K562 (cell line): Measurements from ENCODE around the gene SLC4A2. TPM values are rescaled to one million over a fixed set of nuclear protein-coding genes. Genes with fewer than 3 reads are reported as not detected.
A peak's percentile ranks its signal among the peaks of the same experiment; 100 is the strongest.

Source experiments
- ATAC-seq: fragments of 200-7000 bp; cut with Tn5 transposase; 3 replicates; pipeline ENCODE4 v1.9.1; 2020; ENCODE audit warnings: moderate library complexity
- BruUV-seq: library from RNA; stranded (reverse); fragments of 400-500 nt; replicated peaks from 2 replicates; lab custom pipeline; 2021; lab: Mats Ljungman, UMichigan
- CTCF ChIA-PET: fragments of 300-600 bp; formaldehyde crosslinking; extraction: SDS; loops from one replicate; lab custom pipeline; 2021; ENCODE audit warnings: low intra/inter-chr PET ratio; lab: Yijun Ruan, JAX
- POLR2A ChIA-PET: fragments of 300-600, 350-650 bp; sonication (Branson Sonifier 250); formaldehyde crosslinking; extraction: SDS; loops from one replicate; lab custom pipeline; 2021; ENCODE audit warnings: antibody characterized with exemption, inconsistent platforms; lab: Yijun Ruan, JAX
- DNase-seq, 4 experiments: peaks; one replicate each; pipeline versions ENCODE4 v3.0.0 to v3.0.0-alpha.2; 2011 to 2018; ENCODE audit warnings: low spot score in 3 of 4, mixed read lengths in 3 of 4; ENCODE audit errors: extremely low read depth in 1 of 4
- FAIRE-seq: peaks from 2 replicates; lab custom pipeline; 2011; peaks lifted over from hg19 to GRCh38; lab: Jason Lieb, UNC
- H2AFZ ChIP-seq: 2 replicates; pipeline ENCODE4 v1.6.0; 2011; ENCODE audit warnings: low read depth, low read length, control low read depth, inconsistent platforms
- H3K27ac ChIP-seq: fragments of 200-600 bp; 3 replicates; pipeline ENCODE4 v1.8.0; 2011; ENCODE audit warnings: low read depth, mild to moderate bottlenecking, control low read depth, inconsistent platforms, low read length, moderate library complexity, mixed read lengths; ENCODE audit errors: extremely low read depth
- H3K27me3 ChIP-seq, 2 experiments: fragments of 300-600 bp in 1 of 2; 2 replicates in 1 of 2; 3 replicates in 1 of 2; pipeline versions ENCODE4 v1.6.0 to v1.8.0; 2011; ENCODE audit warnings: inconsistent platforms in 2 of 2, low read length in 2 of 2, mild to moderate bottlenecking in 1 of 2, mixed read lengths in 1 of 2, moderate library complexity in 1 of 2; ENCODE audit not compliant: control insufficient read depth in 2 of 2, insufficient read depth in 2 of 2
- H3K36me3 ChIP-seq: fragments of 300-600 bp; 3 replicates; pipeline ENCODE4 v1.8.0; 2011; ENCODE audit warnings: mild to moderate bottlenecking, low read length, inconsistent platforms; ENCODE audit not compliant: control insufficient read depth, insufficient read depth
- H3K4me1 ChIP-seq, 2 experiments: fragments of 200-600 bp in 1 of 2; replicated peaks in 1 of 2; 2 replicates in 1 of 2; 3 replicates in 1 of 2; pipeline versions ENCODE4 v1.5.1 to v1.8.0; 2011; ENCODE audit warnings: inconsistent platforms in 2 of 2, low read length in 2 of 2, mild to moderate bottlenecking in 1 of 2, mixed read lengths in 1 of 2, moderate library complexity in 1 of 2; ENCODE audit not compliant: control insufficient read depth in 2 of 2, insufficient read depth in 2 of 2
- H3K4me2 ChIP-seq: 2 replicates; pipeline ENCODE4 v1.6.1; 2011; ENCODE audit warnings: low read length, control low read depth, inconsistent platforms, mixed read lengths; ENCODE audit not compliant: insufficient read depth
- H3K4me3 ChIP-seq: fragments of 200-600 bp; sonication (generic), shearing (Covaris generic); 2 replicates; pipeline ENCODE4 v1.5.1; 2016; ENCODE audit warnings: control low read depth, inconsistent platforms
- H3K79me2 ChIP-seq: fragments of 200-600 bp; 3 replicates; pipeline ENCODE4 v1.8.0; 2011; ENCODE audit warnings: low read length, inconsistent platforms; ENCODE audit not compliant: control insufficient read depth, insufficient read depth
- H3K9ac ChIP-seq, 2 experiments: 2 replicates each; pipeline versions ENCODE4 v1.6.0 to v1.6.1; 2011; ENCODE audit warnings: low read depth in 2 of 2, low read length in 2 of 2, control low read depth in 1 of 2, inconsistent platforms in 1 of 2, mild to moderate bottlenecking in 1 of 2, mixed read lengths in 1 of 2; ENCODE audit not compliant: insufficient read depth in 1 of 2
- H3K9me1 ChIP-seq: one replicate; pipeline ENCODE4 v1.6.0; 2011; ENCODE audit warnings: inconsistent platforms, mild to moderate bottlenecking, low read length, moderate library complexity; ENCODE audit not compliant: control insufficient read depth, insufficient read depth
- H3K9me3 ChIP-seq: replicated peaks from 2 replicates; pipeline ENCODE4 v1.5.1; 2011; ENCODE audit warnings: low read depth, low read length, inconsistent platforms; ENCODE audit not compliant: control insufficient read depth, insufficient read depth
- H4K20me1 ChIP-seq: replicated peaks from 2 replicates; pipeline ENCODE4 v1.6.1; 2011; ENCODE audit warnings: low read length, inconsistent platforms, mixed read lengths; ENCODE audit not compliant: control insufficient read depth, insufficient read depth
- BMI1 ChIP-seq: fragments of 150-350 bp; IDR thresholded peaks from 2 replicates; pipeline ENCODE4 v1.6.1; 2014; ENCODE audit warnings: low read length
- DMBX1 ChIP-seq: fragments of 250-450 bp; sonication (Bioruptor Pico); IDR thresholded peaks from 2 replicates; pipeline ENCODE4 v1.8.0; 2022; ENCODE audit warnings: inconsistent platforms, mild to moderate bottlenecking, moderate library complexity, borderline replicate concordance
- HDAC2 ChIP-seq: fragments of 450-650 bp; IDR thresholded peaks from 2 replicates; pipeline ENCODE4 v1.6.1; 2016; ENCODE audit warnings: mild to moderate bottlenecking
- HNRNPH1 ChIP-seq: fragments of 200-400 bp; formaldehyde crosslinking; optimal IDR thresholded peaks from 2 replicates; pipeline ENCODE3; 2017; ENCODE audit warnings: low read depth, mild to moderate bottlenecking, low read length, moderate library complexity
- NR4A1 ChIP-seq, 2 experiments: fragments of 250-450 bp in 1 of 2; fragments of 450-650 bp in 1 of 2; sonication (Bioruptor Pico) in 1 of 2; IDR thresholded peaks; 2 replicates each; pipeline versions ENCODE4 v1.4.0 to v1.6.1; 2016 to 2020; ENCODE audit warnings: mild to moderate bottlenecking in 2 of 2, missing compliant biosample characterization in 1 of 2, missing genetic modification characterization in 1 of 2, moderate library complexity in 1 of 2
- PHB ChIP-seq: fragments of 250-450 bp; sonication (Bioruptor Pico); IDR thresholded peaks from 2 replicates; pipeline ENCODE4 v1.5.0; 2021
- PHF21A ChIP-seq: fragments of 450-650 bp; IDR thresholded peaks from 2 replicates; pipeline ENCODE4 v1.6.1; 2017; ENCODE audit warnings: low read depth, borderline replicate concordance
- POLR2AphosphoS5 ChIP-seq: IDR thresholded peaks from 2 replicates; pipeline ENCODE4 v1.6.1; 2011; ENCODE audit warnings: mild to moderate bottlenecking, low read depth, low read length, moderate library complexity; ENCODE audit not compliant: control insufficient read depth, insufficient read depth
- POLR2G ChIP-seq: fragments of 200-400 bp; formaldehyde crosslinking; IDR thresholded peaks from 2 replicates; pipeline ENCODE4 v1.6.1; 2017; ENCODE audit warnings: low read depth, mild to moderate bottlenecking, antibody characterized with exemption, low read length, moderate library complexity
- RAD51 ChIP-seq: fragments of 450-650 bp; IDR thresholded peaks from 2 replicates; pipeline ENCODE4 v1.7.1; 2016; ENCODE audit warnings: low read depth, mild to moderate bottlenecking, borderline replicate concordance
- XRCC4 ChIP-seq: IDR thresholded peaks from one replicate; pipeline ENCODE4 v1.6.1; 2011; ENCODE audit not compliant: insufficient read depth, insufficient read length; ENCODE audit errors: extremely low read depth
- YBX1 ChIP-seq: fragments of 450-650 bp; IDR thresholded peaks from 2 replicates; pipeline ENCODE4 v1.7.1; 2016; ENCODE audit warnings: mild to moderate bottlenecking
- ZBTB17 ChIP-seq: fragments of 450-650 bp; formaldehyde crosslinking; IDR thresholded peaks from 2 replicates; pipeline ENCODE4 v1.4.0; 2020; ENCODE audit warnings: mild to moderate bottlenecking
- ZC3H11A ChIP-seq: IDR thresholded peaks from 2 replicates; pipeline ENCODE4 v1.6.1; 2012; ENCODE audit warnings: low read depth, low read length, improper control_type of control experiment
- ZNF408 ChIP-seq: fragments of 250-450 bp; sonication (Bioruptor Pico); IDR thresholded peaks from 2 replicates; pipeline ENCODE4 v1.4.0; 2020; ENCODE audit warnings: low read depth, mild to moderate bottlenecking, moderate library complexity
- ZNF431 ChIP-seq: sonication (generic); formaldehyde crosslinking; IDR thresholded peaks from 2 replicates; pipeline ENCODE4 v1.8.0; 2022; ENCODE audit warnings: mild to moderate bottlenecking, missing genetic modification reagents
- ZNF511 ChIP-seq: sonication (generic); formaldehyde crosslinking; IDR thresholded peaks from 2 replicates; pipeline ENCODE4 v1.8.0; 2022; ENCODE audit warnings: mild to moderate bottlenecking, missing genetic modification reagents
- ZNF764 ChIP-seq: fragments of 250-450 bp; sonication (Bioruptor Pico); IDR thresholded peaks from 2 replicates; pipeline ENCODE4 v1.4.0; 2020; ENCODE audit warnings: low read depth, mild to moderate bottlenecking, moderate library complexity
- WGBS: fragments of 100-300 bp; shearing (Covaris generic); methylation state at CpG from one replicate; pipeline ENCODE4 v1.1.6; 2016; ENCODE audit warnings: low coverage, mixed read lengths; ENCODE audit not compliant: insufficient coverage; ENCODE audit errors: missing lambda C conversion rate; 5-methylcytosine and 5-hydroxymethylcytosine counted together
- in situ Hi-C: fragments of 300-500 bp; cut with MboI; formaldehyde crosslinking; loops from 4 replicates; pipeline ENCODE4 v1.15.0; 2018; ENCODE audit warnings: inconsistent platforms, mixed read lengths
- intact Hi-C: fragments of 100-400 bp; cut with micrococcal nuclease; formaldehyde crosslinking; loops from 2 replicates; pipeline ENCODE4 v1.14.2; 2022
- polyA plus RNA-seq, 8 experiments: library from polyadenylated mRNA; depleted of rRNA in 4 of 8; stranded (reverse) in 5 of 8; unstranded in 3 of 8; fragments of >200 nt; fragmentation: Nextera tagmentation in 2 of 8; fragmentation: Illumina TruSeq in 1 of 8; extraction: Ambion mirVana in 2 of 8; extraction: Trizol in 1 of 8; gene quantifications; 2 replicates each; pipeline versions ENCODE4 v1.2.1 to v1.2.3, GENCODE V29; 2011 to 2014; ENCODE audit warnings: inconsistent platforms in 1 of 8, missing spikeins in 1 of 8
- total RNA-seq, 7 experiments: library from RNA; depleted of rRNA in 6 of 7; stranded (reverse); fragments of >200 nt in 6 of 7; fragmentation: Illumina TruSeq in 2 of 7; extraction: Trizol in 2 of 7; gene quantifications; 2 replicates each; pipeline versions ENCODE4 v1.2.1 to v1.2.3, GENCODE V29; 2011 to 2021; ENCODE audit warnings: low replicate concordance in 1 of 7
- TF ChIP-seq, protein P1 (sequence below), 3 experiments: fragments of 200-800 bp in 1 of 3; sonication (Bioruptor generic) in 1 of 3; sonication (generic) in 1 of 3; formaldehyde crosslinking in 1 of 3; IDR thresholded peaks; 2 replicates each; pipeline versions ENCODE4 v1.6.1 to v1.8.0; 2016 to 2022; ENCODE audit warnings: mild to moderate bottlenecking in 2 of 3, missing compliant biosample characterization in 2 of 3, missing genetic modification characterization in 2 of 3, missing genetic modification reagents in 1 of 3

SLC4A2 gene
- total and polyA plus RNA-seq, 9 of the 15 experiments (the other 6 are each of a cell fraction or from before 2014, with no cell fraction given), result 11.4 to 375 (median 130) TPM

DNA sequence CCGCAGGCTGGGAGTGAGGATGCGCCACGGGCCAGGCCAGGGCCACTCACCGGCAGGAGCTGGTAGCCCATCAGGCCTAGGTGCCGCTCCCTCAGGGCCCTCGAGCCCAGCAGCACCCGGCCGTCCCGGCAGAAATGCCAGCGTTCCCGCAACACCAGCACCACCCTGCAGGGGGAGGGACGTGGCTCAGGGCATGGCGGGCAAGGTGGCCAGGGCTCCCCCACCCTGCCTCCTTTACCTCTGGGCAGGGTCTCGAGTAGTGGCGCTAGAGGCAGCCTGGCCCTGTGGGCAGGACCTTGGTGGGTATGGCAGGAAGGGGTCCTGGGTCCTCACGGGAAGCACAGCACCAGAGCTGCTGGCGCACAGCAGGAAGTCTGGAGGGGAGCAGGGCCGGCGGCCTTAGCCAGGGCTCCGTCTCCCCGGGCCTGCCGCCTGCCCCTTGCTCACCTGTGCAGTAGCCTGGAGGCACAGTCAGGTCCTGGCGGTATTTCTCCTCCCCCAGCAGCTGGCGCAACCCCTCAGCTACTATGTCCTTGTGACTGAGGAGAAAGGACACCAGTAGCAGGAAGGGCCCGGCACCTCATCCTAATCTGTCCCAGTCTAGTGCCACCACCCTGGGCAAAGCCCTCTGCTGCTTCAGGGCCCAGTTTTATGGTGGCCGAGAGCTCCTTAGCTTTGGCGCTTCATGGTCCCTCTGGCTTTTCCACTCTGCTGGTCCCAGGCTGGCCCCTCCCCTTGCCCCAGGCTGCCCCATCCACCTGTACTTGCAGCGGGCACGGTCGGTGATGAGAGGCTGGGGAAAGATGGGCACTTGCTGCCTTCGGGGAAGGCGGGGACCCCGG lies 17.7 kb downstream of the SLC4A2 start:
- no peak overlapping the region for H3K27ac ChIP-seq
- H3K36me3 ChIP-seq, result peaks cover 82% of the 10 kb centered on the region
- FAIRE-seq (no peak), DNase-seq (peak in 1 of 4 experiments; percentile 46), ATAC-seq (no peak)
- peaks cover 5% of the 10 kb centered on the region for H4K20me1 ChIP-seq
- peaks cover 35% of the 10 kb centered on the region for H3K79me2 ChIP-seq
- H3K27me3 ChIP-seq, result no peaks in the 10 kb centered on the region
- H3K9me3 ChIP-seq, result no peaks in the 10 kb centered on the region
- no peaks in the 10 kb centered on the region for H3K9me1 ChIP-seq
- POLR2A ChIA-PET, result interaction anchor here (0.7 to 2.8 kb wide), 10 partner anchors 9 to 76 kb away, joined by 3 to 18 read pairs (median 4); partner anchors contain the start of genes ABCB8, AGAP3 and ASIC3
- BruUV-seq, result no TSS peak
- H2AFZ ChIP-seq, result no peak overlapping the region
- H3K4me2 ChIP-seq, result no peak overlapping the region
- in situ Hi-C loops (no loop called here), intact Hi-C loops (no loop called here)
- WGBS, result 93% methylated on average over 32 of the region's 33 CpGs
- no peak overlapping the region for H3K4me3 ChIP-seq
- H3K9ac ChIP-seq, result peak overlapping the region in 1 of 2 experiments; percentile 6; a peak in 2 of 4 replicates
- CTCF ChIA-PET, result no interaction called here
- H3K4me1 ChIP-seq, result peaks cover 29 to 78% of the 10 kb centered on the region in 2 experiments
- peak; percentile 79 for TF ChIP-seq POLR2G
- TF ChIP-seq YBX1, result no peak
- no peak for TF ChIP-seq ZNF431 (CRISPR knock-in tag)
- TF ChIP-seq ZNF511 (CRISPR knock-in tag), result no peak
- TF ChIP-seq, protein P1, sequence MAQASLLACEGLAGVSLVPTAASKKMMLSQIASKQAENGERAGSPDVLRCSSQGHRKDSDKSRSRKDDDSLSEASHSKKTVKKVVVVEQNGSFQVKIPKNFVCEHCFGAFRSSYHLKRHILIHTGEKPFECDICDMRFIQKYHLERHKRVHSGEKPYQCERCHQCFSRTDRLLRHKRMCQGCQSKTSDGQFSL (CRISPR knock-in tag; IDR thresholded peaks at IDR 0.05), result peak; percentile 73; the same call in 1 of the 2 replicates
- TF ChIP-seq, protein P1 (tag; IDR thresholded peaks at IDR 0.05), result no peak; a peak in 1 of 4 replicates
- TF ChIP-seq HNRNPH1, result no peak
- TF ChIP-seq ZNF408 (CRISPR knock-in tag), result no peak
- peak; percentile 67; the same call in 1 of the 2 replicates for TF ChIP-seq ZBTB17
- no peak for TF ChIP-seq XRCC4
- no peak for TF ChIP-seq ZNF764 (CRISPR knock-in tag)
- TF ChIP-seq PHF21A, result no peak
- TF ChIP-seq ZC3H11A, result no peak
- TF ChIP-seq NR4A1 (CRISPR knock-in tag; IDR thresholded peaks at IDR 0.05), result no peak
- no peak for TF ChIP-seq NR4A1 (tag; IDR thresholded peaks at IDR 0.05)
- no peak for TF ChIP-seq DMBX1 (CRISPR knock-in tag)
- no peak for TF ChIP-seq RAD51
- TF ChIP-seq POLR2AphosphoS5, result 0 out of 2 replicates have a peak, but pooled peaks have one; percentile 23
- TF ChIP-seq PHB, result 0 out of 2 replicates have a peak, but pooled peaks have one; percentile 35
- no peak for TF ChIP-seq HDAC2
- TF ChIP-seq BMI1, result no peak
